GM18505 (cell line): ENCODE data around the gene TMTC1.

Experiments used
- ATAC-seq: cut with Tn5 transposase; IDR thresholded peaks from one replicate; pipeline ENCODE4 v1.9.1; 2021; ENCODE audit not compliant: unreplicated experiment
- POLR2A ChIP-seq: IDR thresholded peaks from 4 replicates; pipeline ENCODE4 v1.6.1; 2011; ENCODE audit warnings: borderline replicate concordance; ENCODE audit not compliant: insufficient read depth, insufficient read length; ENCODE audit errors: extremely low read depth

The TMTC1 gene

GRCh38 chr12:29674463-29674862 is 109.3 kb downstream of the TMTC1 start:
- no peak for TF ChIP-seq POLR2A
- no peak for ATAC-seq

GRCh38 chr12:29673346-29673745 is 110.4 kb downstream of the TMTC1 start:
- no peak for ATAC-seq
- no peak for TF ChIP-seq POLR2A

- no peak for ATAC-seq
- no peak for TF ChIP-seq POLR2A
These were observed 111.2 kb downstream of the TMTC1 start for GRCh38 chr12:29672580-29672979.

- ATAC-seq = no peak
- no peak for TF ChIP-seq POLR2A
These were observed 112.0 kb downstream of the TMTC1 start for GRCh38 chr12:29671742-29672141.

GRCh38 chr12:29667011-29667410 is 116.7 kb downstream of the TMTC1 start:
- no peak for TF ChIP-seq POLR2A

GRCh38 chr12:29665107-29665506 is 118.6 kb downstream of the TMTC1 start:
- no peak for TF ChIP-seq POLR2A
- no peak for ATAC-seq

More at GRCh38 chr12:29667011-29667410, 116.7 kb downstream of the TMTC1 start:
- ATAC-seq = no peak

GRCh38 chr12:29662734-29663323 is 120.9 kb downstream of the TMTC1 start:
- TF ChIP-seq POLR2A = no peak
- ATAC-seq = no peak

- no peak for TF ChIP-seq POLR2A
- no peak for ATAC-seq
These were observed 122.9 kb downstream of the TMTC1 start for GRCh38 chr12:29660847-29661246.

- no peak for TF ChIP-seq POLR2A
- ATAC-seq = no peak
These were observed 126.8 kb downstream of the TMTC1 start for GRCh38 chr12:29656762-29657538.

- no peak for ATAC-seq
- no peak for TF ChIP-seq POLR2A
These were observed 127.9 kb downstream of the TMTC1 start for GRCh38 chr12:29655861-29656260.

GRCh38 chr12:29653286-29653685 is 130.5 kb downstream of the TMTC1 start:
- no peak for TF ChIP-seq POLR2A
- ATAC-seq = no peak

- no peak for ATAC-seq
- no peak for TF ChIP-seq POLR2A
These were observed 133.4 kb downstream of the TMTC1 start for GRCh38 chr12:29650371-29650770.

GRCh38 chr12:29649722-29650121 is 134.0 kb downstream of the TMTC1 start:
- ATAC-seq = no peak
- TF ChIP-seq POLR2A = no peak

- no peak for TF ChIP-seq POLR2A
- no peak for ATAC-seq
These were observed 139.1 kb downstream of the TMTC1 start for GRCh38 chr12:29644536-29645162.
